Sigmoid colon (tissue), 7 donors: ENCODE data around the gene PTPRO. TPM values are rescaled to one million over a fixed set of nuclear protein-coding genes. Genes with fewer than 3 reads are reported as not detected.
A peak's percentile ranks its signal among the peaks of the same experiment; 100 is the strongest.

Source experiments
- DNase-seq: peaks from one replicate; pipeline ENCODE4 v3.0.0-alpha.2; 2019
- H3K27ac ChIP-seq, 4 donors: fragments of 200-600 bp; sonication (generic); one replicate each; pipeline ENCODE4 v1.5.1; 2016 to 2019; ENCODE audit warnings: mild to moderate bottlenecking in 1 of 4
- H3K27me3 ChIP-seq, 3 donors: fragments of 200-600 bp; sonication (generic); one replicate each; pipeline ENCODE4 v1.5.1; 2019; ENCODE audit warnings: mild to moderate bottlenecking in 1 of 3
- H3K36me3 ChIP-seq, 4 donors: fragments of 200-600 bp; sonication (generic); one replicate each; pipeline ENCODE4 v1.5.1; 2016 to 2019
- H3K4me1 ChIP-seq, 4 donors: fragments of 200-600 bp; sonication (generic); one replicate each; pipeline ENCODE4 v1.5.1; 2017 to 2019
- H3K4me3 ChIP-seq, 4 donors: fragments of 200-600 bp; sonication (generic); one replicate each; pipeline ENCODE4 v1.5.1; 2017 to 2019; ENCODE audit warnings: mild to moderate bottlenecking in 2 of 4, moderate library complexity in 1 of 4
- H3K9me3 ChIP-seq, 4 donors: fragments of 200-600 bp in 3 of 4; sonication (generic) in 3 of 4; one replicate each; pipeline versions ENCODE4 v1.5.1 to v1.6.1; 2013 to 2019
- CTCF ChIP-seq, 4 experiments: fragments of 450-650 bp in 3 of 4; fragments of 200-600 bp in 1 of 4; IDR thresholded peaks; one replicate each; pipeline ENCODE4 v1.5.1; 2016 to 2019; ENCODE audit warnings: antibody characterized with exemption in 4 of 4, mild to moderate bottlenecking in 3 of 4, moderate library complexity in 2 of 4
- EP300 ChIP-seq, 4 donors: sonication (generic); formaldehyde crosslinking; IDR thresholded peaks; one replicate each; pipeline ENCODE4 v1.6.1; 2017; ENCODE audit warnings: antibody characterized with exemption in 4 of 4
- POLR2A ChIP-seq, 2 donors: fragments of 450-650 bp; IDR thresholded peaks; one replicate each; pipeline ENCODE4 v1.6.1; 2016; ENCODE audit warnings: antibody characterized with exemption in 2 of 2, mild to moderate bottlenecking in 2 of 2, moderate library complexity in 2 of 2
- POLR2AphosphoS5 ChIP-seq, 4 donors: sonication (generic); formaldehyde crosslinking; IDR thresholded peaks; one replicate each; pipeline ENCODE4 v1.6.1; 2017; ENCODE audit warnings: antibody characterized with exemption in 4 of 4
- WGBS, 2 donors: extraction: QIAGEN DNeasy Blood & Tissue Kit; methylation state at CpG; one replicate each; pipeline ENCODE4 v1.1.7; 2013; 5-methylcytosine and 5-hydroxymethylcytosine counted together
- intact Hi-C: fragments of 100-400 bp; cut with DNase I; formaldehyde crosslinking; loops from one replicate; pipeline ENCODE4 v1.15.1; 2023
- polyA plus RNA-seq, 3 donors: library from polyadenylated mRNA; stranded (reverse); fragments of 200-250 nt; gene quantifications; one replicate each; pipeline ENCODE4 v1.2.3, GENCODE V29; 2013
- total RNA-seq, 4 donors: library from RNA; depleted of rRNA; stranded (reverse); fragments of >200 nt; gene quantifications; one replicate each; pipeline ENCODE4 v1.1.0, GENCODE V29; 2016
- donor health status: healthy with polysubstance abuse.
- donor health status: Bipolar disorder and iron deficiency.
- donor health status: healthy.

PTPRO gene
- total and polyA plus RNA-seq, 7 donors = 0.99 to 8.5 (median 1.9) TPM

DNA sequence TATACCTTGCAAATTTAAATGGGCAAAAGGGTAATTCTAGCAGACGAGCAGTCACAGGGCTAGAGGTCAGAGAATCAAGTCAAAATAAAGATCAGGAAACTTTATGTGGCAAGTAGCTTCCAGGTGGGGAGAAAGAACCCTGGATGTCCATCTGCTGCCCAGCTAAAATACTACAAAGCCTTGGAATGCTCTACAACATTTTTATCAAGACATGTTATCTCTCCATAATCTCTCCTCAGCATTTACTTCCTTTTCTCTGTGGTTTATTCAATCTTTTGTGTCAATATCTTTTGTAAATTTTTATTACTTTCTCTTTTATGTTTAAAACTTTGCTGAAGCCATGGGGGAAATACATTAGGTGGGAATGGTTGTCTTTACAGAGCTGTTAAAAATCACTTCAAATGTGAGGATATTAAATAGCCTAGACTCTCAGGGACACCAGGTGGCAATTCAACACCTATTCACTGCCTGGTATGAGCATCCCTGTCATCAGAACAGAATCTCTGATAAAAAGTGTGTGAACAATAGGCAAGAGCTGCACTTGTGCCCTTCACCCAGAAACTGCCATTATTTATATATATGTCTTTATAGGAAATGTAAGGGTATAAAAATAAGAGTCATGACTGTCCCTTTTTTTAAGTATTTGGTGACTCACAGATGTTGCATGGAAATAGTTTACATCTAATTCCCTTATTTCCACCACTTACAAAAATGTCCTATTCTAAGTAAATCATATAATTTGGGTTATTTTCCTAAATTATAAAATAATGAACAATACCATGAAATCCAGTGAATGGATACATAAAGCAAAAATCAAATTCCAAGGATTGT, 314.0 kb downstream of the PTPRO start:
- Histone ChIP-seq H3K4me3 (no peak overlapping the region), H3K9me3 (no peaks in the 10 kb centered on the region), H3K27ac (no peak overlapping the region), H3K36me3 (peaks cover 0 to 20% (median 13%) of the 10 kb centered on the region in 4 donors), H3K4me1 (peaks cover 0 to 23% (median 13%) of the 10 kb centered on the region in 4 donors), H3K27me3 (no peaks in the 10 kb centered on the region)
- WGBS, 2 donors = 30 to 65% methylated on average over 1 of the region's 1 CpG
- no peak for TF ChIP-seq CTCF (IDR thresholded peaks at IDR 0.05)
- TF ChIP-seq POLR2A (IDR thresholded peaks at IDR 0.05) = no peak
- TF ChIP-seq EP300 (IDR thresholded peaks at IDR 0.05) = no peak
- no peak for TF ChIP-seq POLR2AphosphoS5 (IDR thresholded peaks at IDR 0.05)
- DNase-seq = no peak
- intact Hi-C loops = no loop called here

DNA sequence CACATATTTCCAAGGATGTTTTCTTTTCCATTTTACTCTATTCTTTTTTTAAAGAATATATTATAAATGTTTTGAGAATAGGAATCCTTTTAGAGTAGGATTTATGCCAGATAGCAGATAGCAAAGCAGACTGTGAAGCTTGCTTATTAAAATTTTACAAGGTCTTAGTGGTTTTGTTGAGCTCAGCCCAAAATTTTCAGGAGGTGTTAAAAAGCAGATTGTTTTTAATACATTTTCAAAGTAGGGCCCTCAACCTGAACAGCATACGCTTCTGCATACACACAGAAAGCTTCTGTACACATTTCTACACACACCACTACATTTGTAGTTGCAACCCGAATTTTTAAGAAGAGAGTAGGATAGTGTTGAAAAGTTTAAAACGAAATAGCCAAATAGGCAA, 315.9 kb downstream of the PTPRO start:
- DNase-seq = no peak
- H3K27ac ChIP-seq = peak overlapping the region in 2 of 4 donors; percentile 8 to 20
- no peaks in the 10 kb centered on the region for H3K27me3 ChIP-seq
- WGBS, 2 donors = 77 to 80% methylated on average over 3 of the region's 3 CpGs
- H3K9me3 ChIP-seq = no peaks in the 10 kb centered on the region
- H3K36me3 ChIP-seq = peaks cover 0 to 27% (median 12%) of the 10 kb centered on the region in 4 donors
- H3K4me3 ChIP-seq = no peak overlapping the region
- intact Hi-C loops = no loop called here
- TF ChIP-seq CTCF (IDR thresholded peaks at IDR 0.05) = no peak
- TF ChIP-seq POLR2A (IDR thresholded peaks at IDR 0.05) = no peak
- no peak for TF ChIP-seq EP300 (IDR thresholded peaks at IDR 0.05)
- TF ChIP-seq POLR2AphosphoS5 (IDR thresholded peaks at IDR 0.05) = no peak
- H3K4me1 ChIP-seq = peaks cover 0 to 20% (median 13%) of the 10 kb centered on the region in 4 donors

- no peaks in the 10 kb centered on the region for H3K9me3 ChIP-seq
- H3K4me3 ChIP-seq = no peak overlapping the region
- peaks cover 9 to 56% (median 19%) of the 10 kb centered on the region in 4 donors for H3K36me3 ChIP-seq
- DNase-seq = no peak
- no peaks in the 10 kb centered on the region for H3K27me3 ChIP-seq
- H3K27ac ChIP-seq = no peak overlapping the region
- TF ChIP-seq EP300 (IDR thresholded peaks at IDR 0.05) = no peak
- H3K4me1 ChIP-seq = peaks cover 0 to 9% (median 0%) of the 10 kb centered on the region in 4 donors
- intact Hi-C loops = no loop called here
Observed at GRCh38 chr12:15644700-15645099, 322.4 kb downstream of the PTPRO start.

DNA sequence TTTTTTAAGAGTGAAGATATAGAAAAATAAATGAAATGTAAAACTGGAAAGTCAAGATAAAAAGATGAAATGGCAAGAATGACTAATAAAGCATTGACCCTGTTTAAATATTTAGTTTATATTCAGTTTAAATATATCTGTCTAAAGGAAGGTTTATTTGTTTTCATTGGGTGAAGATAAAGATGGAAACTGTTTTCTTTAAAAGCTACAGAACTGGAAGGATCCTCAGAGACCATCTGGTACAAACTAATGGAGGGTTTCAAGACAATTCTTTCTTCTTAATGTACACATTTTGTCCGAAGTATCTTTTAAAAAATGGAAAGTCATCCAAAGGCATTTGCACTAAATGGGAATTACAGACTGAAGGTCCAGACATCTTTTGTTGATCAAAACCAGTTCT, 324.3 kb downstream of the PTPRO start:
- no peak for DNase-seq
- intact Hi-C loops = no loop called here
- 0% methylated on average over 1 of the region's 1 CpG for WGBS, 2 donors
- TF ChIP-seq POLR2AphosphoS5 (IDR thresholded peaks at IDR 0.05) = no peak
- TF ChIP-seq EP300 (IDR thresholded peaks at IDR 0.05) = no peak
- TF ChIP-seq POLR2A (IDR thresholded peaks at IDR 0.05) = no peak
- no peak for TF ChIP-seq CTCF (IDR thresholded peaks at IDR 0.05)
- Histone ChIP-seq H3K4me3 (no peak overlapping the region), H3K27ac (no peak overlapping the region), H3K4me1 (peaks cover 0 to 9% (median 0%) of the 10 kb centered on the region in 4 donors), H3K36me3 (peaks cover 0 to 37% (median 13%) of the 10 kb centered on the region in 4 donors), H3K9me3 (no peaks in the 10 kb centered on the region), H3K27me3 (no peaks in the 10 kb centered on the region)

Other genes starting within 250 kb of the PTPRO start
- 100 to 1,000 TPM in 1 of 4 donors, 10 to 100 TPM in 3; 69.9 to 104 (median 78.3) TPM for gene RERG, start 101.1 kb upstream of the PTPRO start, total RNA-seq
- gene RERG, start 101.1 kb upstream of the PTPRO start, polyA plus RNA-seq = 1 to 10 TPM; 1.4 to 9.6 (median 4.8) TPM